Measurements from ENCODE around the gene WDR31. TPM values are rescaled to one million over a fixed set of nuclear protein-coding genes. Genes with fewer than 3 reads are reported as not detected.
A peak's percentile ranks its signal among the peaks of the same experiment; 100 is the strongest.

The WDR31 gene
- total RNA-seq, 1 donor from 2014 or later: 1.7 TPM

- Mint-ChIP-seq H3K9me3 (ENCODE audit: low read depth) (no peaks in the 10 kb centered on the region), H3K27me3 (ENCODE audit: low read depth) (peaks cover 2% of the 10 kb centered on the region), H3K4me3 (ENCODE audit: unreplicated experiment) (no peak overlapping the region), H3K4me1 (ENCODE audit: low read depth) (no peaks in the 10 kb centered on the region), H3K36me3 (ENCODE audit: low read depth) (peaks cover 2% of the 10 kb centered on the region), H3K27ac (ENCODE audit: unreplicated experiment) (no peak overlapping the region)
- DNase-seq (ENCODE audit: low spot score): no peak
- TF ChIP-seq, protein P1, sequence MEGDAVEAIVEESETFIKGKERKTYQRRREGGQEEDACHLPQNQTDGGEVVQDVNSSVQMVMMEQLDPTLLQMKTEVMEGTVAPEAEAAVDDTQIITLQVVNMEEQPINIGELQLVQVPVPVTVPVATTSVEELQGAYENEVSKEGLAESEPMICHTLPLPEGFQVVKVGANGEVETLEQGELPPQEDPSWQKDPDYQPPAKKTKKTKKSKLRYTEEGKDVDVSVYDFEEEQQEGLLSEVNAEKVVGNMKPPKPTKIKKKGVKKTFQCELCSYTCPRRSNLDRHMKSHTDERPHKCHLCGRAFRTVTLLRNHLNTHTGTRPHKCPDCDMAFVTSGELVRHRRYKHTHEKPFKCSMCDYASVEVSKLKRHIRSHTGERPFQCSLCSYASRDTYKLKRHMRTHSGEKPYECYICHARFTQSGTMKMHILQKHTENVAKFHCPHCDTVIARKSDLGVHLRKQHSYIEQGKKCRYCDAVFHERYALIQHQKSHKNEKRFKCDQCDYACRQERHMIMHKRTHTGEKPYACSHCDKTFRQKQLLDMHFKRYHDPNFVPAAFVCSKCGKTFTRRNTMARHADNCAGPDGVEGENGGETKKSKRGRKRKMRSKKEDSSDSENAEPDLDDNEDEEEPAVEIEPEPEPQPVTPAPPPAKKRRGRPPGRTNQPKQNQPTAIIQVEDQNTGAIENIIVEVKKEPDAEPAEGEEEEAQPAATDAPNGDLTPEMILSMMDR (IDR thresholded peaks at IDR 0.05): no peak
Observed at GRCh38 chr9:113326230-113326629, 13.8 kb downstream of the WDR31 start.

GRCh38 chr9:113322671-113323070, 17.4 kb downstream of the WDR31 start:
- Mint-ChIP-seq H3K4me1 (ENCODE audit: low read depth) (no peaks in the 10 kb centered on the region), H3K36me3 (ENCODE audit: low read depth) (peaks cover 6% of the 10 kb centered on the region), H3K27ac (ENCODE audit: unreplicated experiment) (no peak overlapping the region), H3K9me3 (ENCODE audit: low read depth) (no peaks in the 10 kb centered on the region), H3K4me3 (ENCODE audit: unreplicated experiment) (no peak overlapping the region), H3K27me3 (ENCODE audit: low read depth) (peaks cover 2% of the 10 kb centered on the region)
- DNase-seq (ENCODE audit: low spot score): no peak
- TF ChIP-seq, protein P1 (IDR thresholded peaks at IDR 0.05): no peak

DNA sequence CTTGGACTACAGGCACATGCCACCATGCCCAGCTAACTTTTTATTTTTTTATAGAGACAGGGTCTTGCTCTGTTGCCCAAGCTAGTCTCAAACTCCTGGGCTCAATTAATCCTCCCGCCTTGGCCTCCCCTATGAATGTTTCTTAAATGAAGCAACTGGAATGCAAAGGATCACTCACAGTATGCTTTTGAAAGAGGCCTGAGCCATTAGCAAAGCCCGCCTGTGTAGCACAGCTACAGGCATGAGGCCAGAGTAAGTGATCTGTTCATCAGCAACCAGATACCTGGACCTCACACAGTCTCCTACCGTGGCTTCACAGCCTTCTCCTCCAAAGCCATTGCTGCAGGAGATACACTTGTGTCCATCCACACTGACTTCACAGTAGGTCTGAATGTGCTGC, 20.0 kb downstream of the WDR31 start:
- peaks cover 2% of the 10 kb centered on the region for H3K27me3 Mint-ChIP-seq (ENCODE audit: low read depth)
- no peak overlapping the region for H3K27ac Mint-ChIP-seq (ENCODE audit: unreplicated experiment)
- TF ChIP-seq, protein P1 (IDR thresholded peaks at IDR 0.05): no peak
- no peak overlapping the region for H3K4me3 Mint-ChIP-seq (ENCODE audit: unreplicated experiment)
- no peaks in the 10 kb centered on the region for H3K9me3 Mint-ChIP-seq (ENCODE audit: low read depth)
- no peak for DNase-seq (ENCODE audit: low spot score)
- peaks cover 5% of the 10 kb centered on the region for H3K4me1 Mint-ChIP-seq (ENCODE audit: low read depth)
- peaks cover 6% of the 10 kb centered on the region for H3K36me3 Mint-ChIP-seq (ENCODE audit: low read depth)

DNA sequence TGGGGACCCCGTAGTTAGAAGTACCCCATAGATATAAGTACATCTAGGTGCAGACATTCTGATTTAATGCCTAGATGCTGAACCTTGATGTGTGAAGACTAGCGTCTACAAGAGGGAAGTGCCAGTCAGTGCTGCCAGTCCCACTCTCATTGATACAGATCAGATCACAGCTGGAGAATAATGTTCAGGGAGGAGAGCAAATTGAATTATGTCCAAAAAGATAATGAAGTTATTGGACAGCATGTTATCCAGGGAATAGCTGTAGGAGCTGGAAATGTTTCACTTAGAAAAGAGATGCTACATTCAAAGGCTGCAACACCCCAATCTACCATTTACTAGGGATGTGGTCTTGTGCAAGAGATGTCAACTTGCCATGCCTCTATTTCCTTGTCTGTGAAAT, 21.0 kb downstream of the WDR31 start:
- TF ChIP-seq, protein P1 (IDR thresholded peaks at IDR 0.05): no peak
- Mint-ChIP-seq H3K27me3 (ENCODE audit: low read depth) (peaks cover 2% of the 10 kb centered on the region), H3K4me3 (ENCODE audit: unreplicated experiment) (no peak overlapping the region), H3K36me3 (ENCODE audit: low read depth) (peaks cover 6% of the 10 kb centered on the region), H3K9me3 (ENCODE audit: low read depth) (no peaks in the 10 kb centered on the region), H3K4me1 (ENCODE audit: low read depth) (peaks cover 5% of the 10 kb centered on the region), H3K27ac (ENCODE audit: unreplicated experiment) (no peak overlapping the region)
- DNase-seq (ENCODE audit: low spot score): no peak

DNA sequence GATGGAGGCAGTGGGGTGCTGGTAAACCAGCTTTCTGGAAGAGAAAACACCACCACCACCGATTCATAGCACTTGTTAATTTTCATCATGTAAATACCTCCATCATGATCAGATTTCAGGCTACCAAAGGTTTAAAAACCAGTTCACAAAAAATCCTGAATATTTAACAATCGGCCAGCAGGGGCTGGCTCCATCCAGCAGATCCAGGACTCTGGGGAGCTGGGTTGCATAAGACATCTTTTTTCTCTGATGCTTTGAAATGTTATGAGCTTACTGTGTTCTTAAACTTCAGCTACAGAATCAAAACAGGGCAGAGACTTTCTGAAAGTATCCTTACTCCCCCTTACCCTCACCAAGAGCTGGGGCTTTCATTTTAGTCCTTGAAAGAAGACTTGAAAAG, 22.3 kb downstream of the WDR31 start:
- peaks cover 5% of the 10 kb centered on the region for H3K4me1 Mint-ChIP-seq (ENCODE audit: low read depth)

More for the DNA sequence above, 22.3 kb downstream of the WDR31 start:
- H3K36me3 Mint-ChIP-seq (ENCODE audit: low read depth): peaks cover 4% of the 10 kb centered on the region
- TF ChIP-seq, protein P1 (IDR thresholded peaks at IDR 0.05): peak; percentile 48
- no peaks in the 10 kb centered on the region for H3K9me3 Mint-ChIP-seq (ENCODE audit: low read depth)
- H3K27me3 Mint-ChIP-seq (ENCODE audit: low read depth): peaks cover 2% of the 10 kb centered on the region
- no peak overlapping the region for H3K4me3 Mint-ChIP-seq (ENCODE audit: unreplicated experiment)
- no peak for DNase-seq (ENCODE audit: low spot score)
- H3K27ac Mint-ChIP-seq (ENCODE audit: unreplicated experiment): no peak overlapping the region

Measured in chondrocyte (in vitro differentiated cells).